Eye (tissue), 1 donor: ENCODE results near the gene ESR1.
A peak's percentile ranks its signal among the peaks of the same experiment; 100 is the strongest.
"Not testable (repeated sequence)": the region's sequence is repeated elsewhere in the genome, so short reads cannot be mapped to it uniquely, and the experiment has no call there.

Experiments
- DNase-seq: peaks from one replicate; pipeline ENCODE4 v3.0.0-alpha.2; 2015

ESR1 gene

GRCh38 chr6:152059909-152060308 lies 252.4 kb downstream of the ESR1 start:
- DNase-seq: no peak

GRCh38 chr6:152062476-152062875 lies 255.0 kb downstream of the ESR1 start:
- no peak for DNase-seq

DNA sequence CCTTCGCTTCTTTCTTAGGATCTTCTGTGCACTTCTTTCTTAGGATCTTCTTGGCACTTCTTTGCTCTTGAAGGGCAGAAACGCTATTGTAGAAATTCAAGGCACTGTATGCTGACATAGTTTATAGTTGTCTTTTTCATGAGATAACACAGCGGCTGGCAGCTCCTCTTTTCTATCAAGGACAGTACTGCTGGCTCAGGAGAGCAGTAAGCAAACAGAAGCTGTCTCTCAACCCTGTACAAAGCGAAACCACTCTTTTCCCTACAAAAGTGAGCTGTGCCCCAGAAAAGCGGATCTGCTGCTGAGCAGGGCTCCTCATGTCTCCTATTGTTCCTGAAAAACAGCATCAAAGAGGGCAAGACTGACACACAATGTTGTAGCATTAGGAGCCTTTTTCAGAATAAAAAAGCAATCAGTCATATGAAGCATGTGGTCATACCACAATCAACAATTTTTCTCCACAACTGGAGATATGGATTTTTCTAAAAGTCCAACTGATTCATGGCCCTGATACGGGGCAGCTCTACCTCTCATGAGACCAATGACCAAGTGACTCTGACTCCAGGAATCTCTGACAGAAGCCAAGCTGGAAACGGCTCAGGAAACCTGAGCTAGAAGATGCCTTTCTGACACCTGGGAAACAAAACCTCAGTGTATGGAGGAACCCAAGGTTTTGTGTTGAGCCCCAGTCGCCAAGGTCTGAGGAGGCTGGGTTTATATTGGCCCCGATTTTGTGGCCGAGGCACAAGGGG lies 255.9 kb downstream of the ESR1 start:
- DNase-seq: no peak

DNA sequence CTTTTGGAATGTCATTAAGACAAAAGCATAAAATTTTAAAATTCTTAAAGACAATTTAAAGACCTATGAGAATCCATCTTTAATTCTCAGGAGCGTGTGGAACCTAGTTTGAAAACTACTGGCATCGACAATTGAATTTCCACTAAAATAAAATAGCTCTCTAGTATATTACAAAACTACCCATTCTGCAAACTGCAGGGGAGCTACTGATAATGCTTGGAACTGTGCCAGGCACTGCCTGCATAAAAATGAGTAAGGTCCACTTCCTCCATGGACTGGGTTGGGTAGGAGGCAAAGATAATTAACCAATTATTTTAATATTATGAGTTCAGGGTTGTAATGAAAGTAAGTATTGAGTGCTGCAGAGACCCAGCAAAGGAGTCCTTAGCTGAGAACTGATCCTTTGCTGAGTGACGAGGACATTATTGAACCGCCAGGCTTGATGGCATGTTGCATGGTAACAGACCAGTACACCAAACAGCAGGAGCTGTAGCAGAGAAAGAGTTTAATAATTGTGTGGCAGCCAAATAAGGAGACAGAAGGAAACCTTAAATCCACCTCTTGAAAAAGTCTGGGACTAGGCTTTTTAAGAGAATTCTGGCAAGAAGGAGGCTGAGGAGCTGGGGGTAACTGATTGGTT lies 261.3 kb downstream of the ESR1 start:
- peak; percentile 1 for DNase-seq

DNA sequence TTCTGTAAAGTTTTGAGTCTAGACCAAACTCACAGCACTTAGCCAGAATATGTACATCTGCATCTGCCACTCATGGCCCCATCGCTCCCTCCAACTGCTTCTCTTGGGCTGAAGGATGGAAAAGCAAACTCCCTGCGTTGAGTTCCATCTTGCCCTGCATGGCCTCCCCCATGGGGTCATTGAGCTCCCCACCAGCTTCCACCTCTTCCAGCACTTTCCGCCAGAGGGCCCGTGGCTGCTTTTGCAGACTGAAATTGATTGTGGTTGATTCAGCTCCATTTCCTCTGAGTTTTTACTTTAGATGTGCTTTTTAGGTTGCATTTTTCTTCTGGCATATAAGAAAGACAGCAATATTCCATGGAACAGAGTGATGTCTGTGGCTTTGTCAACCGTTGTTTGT lies 263.1 kb downstream of the ESR1 start:
- DNase-seq: no peak

- no peak for DNase-seq
Measured at GRCh38 chr6:152071318-152071717, 263.8 kb downstream of the ESR1 start.

DNA sequence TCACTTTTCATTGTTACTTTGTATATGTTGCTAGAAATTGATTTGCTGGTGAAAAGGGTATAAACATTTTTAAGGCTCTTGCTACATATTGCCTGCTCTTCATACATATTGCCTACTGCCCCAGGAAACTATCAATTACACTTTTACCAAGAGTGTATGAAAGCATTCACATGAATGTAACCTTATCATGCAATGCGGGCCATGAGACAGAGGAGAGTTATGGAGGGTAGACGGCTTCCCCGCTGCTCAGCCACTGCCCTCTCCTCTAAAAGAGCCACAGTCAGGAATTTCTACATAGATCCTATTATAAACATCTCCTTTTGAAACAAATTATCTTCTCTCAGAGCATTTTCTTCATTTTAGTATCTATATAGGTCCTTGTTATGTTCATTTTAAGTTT lies 264.4 kb downstream of the ESR1 start:
- DNase-seq: no peak

- not testable (repeated sequence) for DNase-seq
Measured at GRCh38 chr6:152076242-152076641, 268.8 kb downstream of the ESR1 start.

GRCh38 chr6:152078001-152078400 lies 270.5 kb downstream of the ESR1 start:
- DNase-seq: no peak

DNA sequence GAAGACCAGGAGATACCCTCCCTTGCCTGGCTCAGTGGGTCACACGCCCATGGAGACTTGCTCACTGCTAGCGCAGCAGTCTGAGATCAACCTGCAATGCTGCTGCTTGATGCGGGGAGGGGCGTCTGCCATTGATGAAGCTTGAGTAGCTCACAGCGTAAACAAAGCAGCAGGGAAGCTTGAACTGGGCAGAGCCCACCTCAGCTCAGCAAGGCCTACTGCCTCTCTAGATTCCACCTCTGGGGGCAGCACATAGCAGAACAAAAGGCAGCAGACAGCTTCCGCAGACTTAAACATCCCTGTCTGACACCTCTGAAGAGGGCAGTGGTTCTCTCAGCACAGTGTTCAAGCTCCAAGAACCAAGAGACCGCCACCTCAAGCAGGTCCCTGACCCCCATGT lies 271.3 kb downstream of the ESR1 start:
- no peak for DNase-seq

DNA sequence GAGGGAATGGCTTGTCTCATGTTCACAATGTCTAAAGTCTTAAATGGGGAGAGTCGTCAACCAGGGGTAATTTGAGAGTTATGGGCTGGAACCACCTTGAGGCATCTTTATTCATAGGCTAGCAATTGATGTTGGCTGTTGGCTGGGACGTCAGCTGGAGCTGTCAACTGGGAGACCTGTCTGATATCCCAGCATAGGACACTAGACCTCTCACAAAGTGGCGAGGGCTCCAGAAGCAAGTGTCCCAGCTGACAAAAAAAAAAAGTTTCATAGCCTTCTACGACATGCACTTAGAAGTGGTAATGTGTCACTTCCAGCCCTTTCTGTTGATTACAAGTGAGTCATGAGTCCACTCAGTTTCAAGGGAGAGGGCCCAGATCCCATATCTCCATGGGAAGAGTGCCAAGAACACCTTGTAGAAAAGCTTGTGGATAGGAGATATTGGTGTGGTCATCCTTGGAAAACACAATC lies 278.0 kb downstream of the ESR1 start:
- no peak for DNase-seq

DNA sequence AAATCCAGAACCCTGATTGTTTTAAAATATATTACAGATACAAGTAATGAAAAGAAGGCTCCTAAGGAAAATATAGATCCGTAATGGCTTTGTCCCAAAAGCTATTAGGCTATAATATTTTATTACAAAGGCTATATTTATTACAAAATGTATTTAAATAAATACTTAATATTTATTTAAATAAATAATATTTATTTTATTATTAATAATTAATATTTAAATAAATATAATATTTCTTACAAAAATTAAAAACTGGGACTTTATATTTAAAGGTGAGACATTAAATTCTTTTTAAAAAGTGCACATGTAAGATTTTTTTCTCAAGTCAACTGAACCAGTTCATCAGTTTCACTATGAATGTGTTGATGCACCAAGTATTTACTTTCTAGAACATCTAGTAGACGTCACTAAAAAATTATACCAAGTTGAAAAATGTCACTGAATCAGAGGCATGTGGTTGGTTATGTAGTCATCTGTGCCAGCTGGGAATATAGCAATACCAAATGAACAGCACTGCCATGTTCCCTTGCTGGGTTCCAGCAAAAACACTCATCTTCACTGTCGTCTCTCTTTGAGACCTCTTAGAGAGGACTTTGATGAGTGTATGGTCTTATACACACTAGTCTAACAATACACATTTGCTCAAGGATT lies 278.9 kb downstream of the ESR1 start:
- no peak for DNase-seq

- DNase-seq: no peak
Measured at GRCh38 chr6:152087096-152087495, 279.6 kb downstream of the ESR1 start.

GRCh38 chr6:152087701-152088100 lies 280.2 kb downstream of the ESR1 start:
- DNase-seq: no peak

- no peak for DNase-seq
Measured at GRCh38 chr6:152089992-152090391, 282.5 kb downstream of the ESR1 start.

GRCh38 chr6:152091201-152091600 lies 283.7 kb downstream of the ESR1 start:
- no peak for DNase-seq

DNA sequence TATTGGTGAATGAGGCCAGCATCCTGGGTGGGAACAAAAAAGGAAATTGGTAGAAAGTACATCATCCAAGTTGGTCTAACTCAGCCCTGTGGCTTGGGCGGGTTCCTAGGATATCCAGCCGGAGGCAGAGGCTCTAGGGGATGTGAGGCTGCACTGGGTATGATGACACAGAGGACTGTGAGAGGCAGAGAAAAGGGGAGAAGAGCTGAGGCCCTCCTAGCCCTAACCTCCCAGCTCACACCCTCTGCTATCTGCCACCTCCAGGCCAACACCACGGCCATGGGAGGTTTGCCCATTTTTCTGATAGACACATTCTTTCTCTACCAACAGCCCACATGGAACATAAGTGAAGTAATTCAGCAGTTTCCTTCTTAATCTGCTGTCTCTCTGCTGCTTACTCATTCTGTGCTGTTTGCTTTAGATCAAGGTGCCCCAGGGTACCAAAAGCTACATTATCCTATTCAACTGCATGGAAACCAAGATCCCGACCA lies 284.4 kb downstream of the ESR1 start:
- no peak for DNase-seq

GRCh38 chr6:152093711-152094110 lies 286.2 kb downstream of the ESR1 start:
- DNase-seq: no peak

DNA sequence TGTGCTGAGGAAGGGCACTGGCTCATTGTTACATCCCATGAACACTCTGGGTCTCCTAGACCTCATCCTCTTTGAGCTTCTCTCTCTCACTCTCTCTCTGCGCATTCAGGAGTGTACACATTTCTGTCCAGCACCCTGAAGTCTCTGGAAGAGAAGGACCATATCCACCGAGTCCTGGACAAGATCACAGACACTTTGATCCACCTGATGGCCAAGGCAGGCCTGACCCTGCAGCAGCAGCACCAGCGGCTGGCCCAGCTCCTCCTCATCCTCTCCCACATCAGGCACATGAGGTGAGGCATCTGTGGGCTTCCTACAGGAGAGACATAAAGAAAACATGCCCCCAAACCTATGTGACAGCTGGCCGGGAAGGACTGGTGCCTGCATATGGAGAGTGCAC lies 286.8 kb downstream of the ESR1 start:
- no peak for DNase-seq

DNA sequence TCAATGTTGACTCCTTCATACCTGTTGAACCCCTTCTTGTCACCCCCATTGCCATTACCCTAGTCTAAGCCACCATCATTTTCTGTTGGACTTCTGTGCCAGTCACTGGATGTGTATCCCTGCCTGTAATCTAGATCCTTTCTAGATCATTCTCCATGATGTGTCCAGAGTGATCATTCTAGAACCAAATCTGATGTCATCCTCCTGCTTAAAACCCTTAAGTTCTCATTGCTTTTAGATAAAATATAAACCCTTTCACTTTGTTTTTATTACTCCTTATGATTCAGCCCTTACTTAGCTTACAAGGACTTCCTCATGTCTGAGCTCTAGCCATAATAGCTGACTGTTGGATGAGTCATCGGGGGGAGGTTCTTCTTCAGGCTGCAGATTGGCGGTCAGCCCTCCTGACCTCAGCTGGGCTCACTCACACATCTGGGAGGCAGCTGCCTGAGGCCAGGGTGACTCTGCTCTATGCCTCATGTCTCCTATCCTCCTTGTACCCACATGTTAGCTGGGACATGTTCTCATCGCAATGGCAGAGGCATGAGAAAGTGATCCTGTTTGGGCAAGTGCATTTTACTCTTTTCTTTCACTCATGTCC lies 287.6 kb downstream of the ESR1 start:
- peak; percentile 14 for DNase-seq

GRCh38 chr6:152096863-152097496 lies 289.5 kb downstream of the ESR1 start:
- peak; percentile 60 for DNase-seq

DNA sequence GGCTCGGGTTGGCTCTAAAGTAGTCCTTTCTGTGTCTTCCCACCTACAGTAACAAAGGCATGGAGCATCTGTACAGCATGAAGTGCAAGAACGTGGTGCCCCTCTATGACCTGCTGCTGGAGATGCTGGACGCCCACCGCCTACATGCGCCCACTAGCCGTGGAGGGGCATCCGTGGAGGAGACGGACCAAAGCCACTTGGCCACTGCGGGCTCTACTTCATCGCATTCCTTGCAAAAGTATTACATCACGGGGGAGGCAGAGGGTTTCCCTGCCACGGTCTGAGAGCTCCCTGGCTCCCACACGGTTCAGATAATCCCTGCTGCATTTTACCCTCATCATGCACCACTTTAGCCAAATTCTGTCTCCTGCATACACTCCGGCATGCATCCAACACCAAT lies 291.2 kb downstream of the ESR1 start:
- DNase-seq: no peak
